G401.6 (cell line): ENCODE measurements around the gene SNAPC4.
"Not testable (repeated sequence)": the region's sequence is repeated elsewhere in the genome, so short reads cannot be mapped to it uniquely, and the experiment has no call there.

Source experiments
- FAIRE-seq: peaks from 2 replicates; lab custom pipeline; 2012; peaks lifted over from hg19 to GRCh38; lab: Jason Lieb, UNC

SNAPC4 gene

GRCh38 chr9:136353757-136354488 is 46.0 kb downstream of the SNAPC4 start:
- no peak for FAIRE-seq

DNA sequence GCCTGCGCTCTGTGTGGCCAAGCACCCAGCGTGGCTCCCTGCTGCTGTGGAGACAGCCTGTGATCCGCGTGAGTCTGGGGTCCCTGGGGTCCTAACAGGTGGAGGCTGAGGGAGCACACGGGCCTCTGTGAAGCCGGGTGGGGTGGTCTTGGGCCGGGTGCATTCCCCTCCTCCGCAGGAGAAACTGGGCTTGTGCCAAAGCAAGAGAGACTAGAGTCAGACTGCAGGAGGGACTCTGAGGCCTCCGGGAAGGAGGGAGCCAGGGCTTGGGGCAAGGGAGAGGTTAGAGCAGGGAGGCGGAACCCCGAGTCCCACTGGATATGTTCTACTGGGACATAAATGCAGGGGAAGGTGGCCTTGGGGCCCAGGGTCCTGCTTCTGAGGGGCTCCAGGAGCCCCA is 46.9 kb downstream of the SNAPC4 start:
- no peak for FAIRE-seq

- FAIRE-seq: no peak
These were observed 47.3 kb downstream of the SNAPC4 start for GRCh38 chr9:136352682-136353081.

DNA sequence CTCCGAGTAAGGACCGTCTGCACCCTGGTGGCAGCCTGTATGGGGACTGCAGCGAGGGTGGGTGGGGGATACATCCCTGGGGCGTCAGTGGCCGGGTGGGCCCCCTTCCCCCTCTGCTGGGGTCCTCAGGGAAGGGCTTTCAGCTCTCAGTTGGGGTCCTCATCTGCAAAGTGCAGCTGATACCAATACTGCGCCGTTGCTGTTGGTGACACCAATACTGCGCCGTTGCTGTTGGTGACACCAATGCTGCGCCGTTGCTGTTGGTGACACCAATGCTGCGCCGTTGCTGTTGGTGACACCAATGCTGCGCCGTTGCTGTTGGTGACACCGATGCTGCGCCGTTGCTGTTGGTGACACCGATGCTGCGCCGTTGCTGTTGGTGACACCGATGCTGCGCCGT is 48.1 kb downstream of the SNAPC4 start:
- not testable (repeated sequence) for FAIRE-seq

- no peak for FAIRE-seq
These were observed 48.6 kb downstream of the SNAPC4 start for GRCh38 chr9:136351252-136351800.
